GM12874 (cell line): Measurements from ENCODE around the gene INSM2.

Source experiments
- CTCF ChIP-seq: IDR thresholded peaks from 2 replicates; pipeline ENCODE4 v1.5.1; 2011; ENCODE audit warnings: low read depth, mild to moderate bottlenecking, control low read depth, low read length, moderate library complexity; ENCODE audit not compliant: insufficient read depth

INSM2 gene

DNA sequence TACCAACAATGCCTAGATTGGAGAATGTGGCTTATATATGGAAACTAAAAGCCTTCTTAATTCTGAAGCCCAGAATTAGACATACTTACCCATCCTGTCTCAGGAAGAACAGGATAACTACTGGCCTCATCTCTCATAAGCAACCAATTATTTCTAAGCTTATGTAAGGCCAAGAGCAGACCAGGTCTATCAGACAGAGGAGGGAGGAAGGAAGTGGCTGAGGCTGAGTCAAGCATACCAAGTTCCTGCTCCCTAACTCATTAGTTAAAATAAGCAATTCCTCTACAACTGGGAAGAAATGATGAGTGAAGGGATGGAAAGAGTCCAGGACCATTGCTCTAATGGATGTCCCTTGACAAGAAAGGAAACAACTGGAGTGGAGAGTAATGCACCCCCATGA, 27.0 kb upstream of the INSM2 start:
- TF ChIP-seq CTCF = no peak

DNA sequence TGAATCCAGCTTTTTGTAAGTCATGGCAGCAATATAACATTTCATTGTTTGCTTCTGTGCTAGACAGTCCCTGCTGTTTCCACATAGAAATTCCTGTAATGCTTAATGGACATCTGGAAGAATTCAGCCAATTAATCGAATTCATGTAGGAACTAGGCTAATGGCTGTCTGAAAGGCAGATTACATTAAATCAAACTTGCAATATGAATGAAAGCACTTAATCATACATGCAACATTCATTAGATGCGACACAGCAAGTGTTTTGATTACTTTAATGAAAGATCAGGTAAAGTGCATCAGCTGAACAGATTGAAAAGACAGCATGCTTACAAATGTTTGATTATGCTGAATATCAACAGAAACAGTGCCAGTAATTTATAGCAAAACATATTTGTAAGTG, 24.1 kb upstream of the INSM2 start:
- no peak for TF ChIP-seq CTCF

DNA sequence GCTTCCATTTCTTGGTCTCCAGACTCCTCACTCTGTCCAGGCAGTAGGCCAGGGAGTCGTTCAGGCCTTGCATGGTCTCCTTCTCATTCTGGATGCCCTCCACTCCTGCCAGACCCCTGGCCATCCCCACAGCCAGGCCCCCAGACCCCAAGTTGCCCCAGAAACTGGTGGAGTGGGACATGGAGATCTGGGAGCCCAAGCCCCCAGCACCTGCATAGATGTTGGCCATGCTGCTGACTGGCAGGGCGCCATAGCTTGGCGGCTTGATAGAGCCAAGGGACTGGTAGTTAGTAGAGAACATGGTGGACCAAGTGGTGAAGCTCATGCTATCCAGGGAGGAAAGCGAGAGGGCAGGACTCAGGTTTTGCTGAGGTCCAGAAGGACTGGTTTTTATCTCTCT, 21.2 kb upstream of the INSM2 start:
- no peak for TF ChIP-seq CTCF

GRCh38 chr14:35515916-35516315, 18.0 kb upstream of the INSM2 start:
- no peak for TF ChIP-seq CTCF

DNA sequence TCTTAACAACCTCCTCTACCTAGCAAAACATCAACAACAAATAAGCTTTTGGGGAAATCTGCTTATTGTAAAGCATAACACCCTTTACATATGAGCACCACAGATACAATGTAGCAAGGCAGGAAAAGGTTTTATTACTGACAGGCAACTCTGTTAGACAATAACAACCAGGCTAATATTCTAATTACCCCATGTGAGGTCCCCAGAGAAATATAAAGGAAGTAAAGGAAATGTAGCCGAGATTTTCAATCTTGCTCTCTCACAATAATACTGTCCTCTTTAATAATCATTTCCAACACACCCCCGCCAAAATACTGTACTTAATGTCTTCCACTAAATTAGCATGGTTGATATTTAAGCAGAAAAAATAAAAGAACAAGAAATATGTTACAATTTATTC, 14.0 kb upstream of the INSM2 start:
- TF ChIP-seq CTCF = no peak

DNA sequence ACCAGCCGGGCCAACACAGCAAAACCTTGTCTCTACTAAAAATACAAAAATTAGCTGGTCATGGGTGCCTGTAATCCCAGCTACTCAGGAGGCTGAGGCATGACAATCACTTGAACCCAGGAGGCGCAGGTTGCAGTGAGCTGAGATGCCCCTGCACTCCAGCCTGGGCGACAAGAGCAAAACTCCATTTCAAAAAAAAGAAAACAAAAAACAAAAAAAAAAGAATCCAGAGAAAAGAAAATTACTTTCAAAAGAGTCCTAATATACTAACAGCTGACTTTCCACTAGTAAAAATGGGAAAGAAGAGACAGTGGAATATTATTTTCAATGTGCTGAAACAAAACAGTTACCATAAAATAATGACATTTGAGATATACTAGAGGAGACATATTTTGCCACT, 8.3 kb upstream of the INSM2 start:
- TF ChIP-seq CTCF = no peak

DNA sequence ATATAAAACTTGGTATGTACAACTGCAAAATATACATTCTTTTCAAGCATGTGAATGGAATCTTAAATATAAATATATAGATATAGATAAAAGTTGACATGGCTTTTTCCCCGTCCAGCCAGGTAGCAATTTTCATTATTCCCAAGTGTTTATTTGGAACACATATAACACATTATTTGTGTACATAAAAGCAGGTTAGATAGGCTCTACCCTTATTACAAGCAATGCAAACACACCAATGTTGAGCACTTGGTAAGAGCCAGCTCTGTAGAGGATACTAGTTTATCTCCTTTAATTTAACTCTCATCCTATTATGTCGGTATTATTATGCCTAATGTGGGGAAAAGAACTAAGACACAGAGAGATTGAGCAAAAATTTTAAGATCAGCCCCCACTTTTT, 7.0 kb upstream of the INSM2 start:
- no peak for TF ChIP-seq CTCF
